Measurements from ENCODE around the gene CHST11.

Gene CHST11

DNA sequence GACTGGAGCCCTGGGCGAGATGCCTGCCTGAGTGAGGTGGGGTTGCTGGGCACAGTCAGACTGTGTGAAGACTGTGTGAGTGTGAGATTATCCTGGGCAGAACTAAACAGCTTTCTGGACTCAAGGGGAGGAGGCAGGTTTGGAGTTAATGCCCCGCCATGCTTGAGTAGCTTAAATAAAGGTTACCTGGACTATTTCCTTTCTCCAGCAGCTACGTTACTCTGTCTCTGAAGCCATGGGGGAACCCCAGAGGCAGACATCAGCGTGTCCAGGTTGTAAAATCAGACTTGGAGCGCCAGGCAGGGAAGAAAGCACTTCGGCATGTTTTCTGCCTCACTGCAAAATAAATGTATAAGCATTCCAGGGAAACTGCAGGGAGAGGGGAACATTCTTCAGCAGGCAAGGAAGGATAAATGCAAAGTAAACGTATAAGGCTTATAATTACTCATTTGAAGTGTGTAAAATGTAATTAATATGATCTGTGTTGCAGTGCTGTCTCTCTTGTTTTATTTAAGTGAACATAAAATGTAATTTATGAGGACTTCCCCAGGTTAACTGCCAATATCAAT, 129.7 kb downstream of the CHST11 start:
- H4K20me1 ChIP-seq: peaks cover 47 to 93% (median 80%) of the 10 kb centered on the region in 11 experiments; a peak in 20 of 22 replicates
- H3K36me3 ChIP-seq: peaks cover 0 to 66% (median 27%) of the 10 kb centered on the region in 11 experiments; a peak in 19 of 22 replicates
- no peaks in the 10 kb centered on the region for H3K27me3 ChIP-seq
- peak overlapping the region in 1 of 11 experiments; percentile 26; a peak in 2 of 22 replicates for H3K9ac ChIP-seq
- H3K4me2 ChIP-seq: peak overlapping the region in 3 of 11 experiments; percentile 11 to 28 (median 18); a peak in 2 of 22 replicates
- peak overlapping the region in 1 of 11 experiments; percentile 9; a peak in 1 of 22 replicates for H3K27ac ChIP-seq
- no peak overlapping the region for H3K4me3 ChIP-seq
- no peak for TF ChIP-seq Cebpa-rat (IDR thresholded peaks at IDR 0.05)
- H3K4me1 ChIP-seq: peaks cover 22 to 66% (median 51%) of the 10 kb centered on the region in 10 experiments
- peaks cover 0 to 7% (median 0%) of the 10 kb centered on the region in 11 experiments; a peak in 1 of 22 replicates for H3K9me3 ChIP-seq (replicated peaks in 1 of 11)

DNA sequence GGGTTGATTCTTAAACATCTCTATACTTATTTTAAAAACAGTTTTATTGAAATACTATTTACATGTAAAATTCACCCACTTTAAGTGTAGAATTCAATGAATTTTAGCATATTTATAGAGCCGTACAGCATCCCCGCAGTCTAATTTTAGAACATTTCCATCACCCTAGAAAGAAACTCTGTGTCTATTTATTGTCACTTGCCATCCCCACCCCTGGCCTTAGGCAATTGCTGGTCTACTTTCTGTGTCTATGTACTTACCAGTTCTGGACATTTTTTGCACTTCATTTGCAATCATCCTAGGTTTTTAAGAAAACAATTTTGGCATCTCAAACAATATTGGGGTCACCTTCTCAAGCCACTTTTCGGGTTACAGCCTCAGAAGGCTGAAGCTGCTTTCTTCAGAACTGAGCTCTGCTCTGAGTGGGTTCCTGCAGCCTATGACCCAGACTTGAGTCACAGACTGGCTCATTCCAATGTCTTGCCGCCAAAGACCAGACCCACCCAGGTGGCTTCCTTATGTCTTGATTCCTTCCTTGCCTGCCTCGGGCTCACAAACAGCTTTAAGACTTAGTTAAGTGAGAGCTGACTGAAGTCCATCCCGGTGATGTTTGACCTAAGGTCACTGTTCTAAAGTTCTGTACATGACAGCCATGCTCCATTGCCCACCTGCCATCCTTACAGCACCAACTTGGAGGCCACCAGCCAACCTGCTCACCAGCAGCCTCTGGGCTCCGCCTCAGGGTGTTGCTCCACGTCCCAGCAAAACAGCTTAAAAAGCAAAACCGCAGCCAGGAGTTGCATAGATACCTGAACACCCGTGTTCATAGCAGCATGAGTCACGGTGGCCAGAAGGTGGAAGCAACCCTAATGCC, 131.5 kb downstream of the CHST11 start:
- peak overlapping the region in 2 of 11 experiments; percentile 5 to 6; a peak in 1 of 22 replicates for H3K4me2 ChIP-seq
- H3K9ac ChIP-seq: no peak overlapping the region
- peaks cover 0 to 75% (median 30%) of the 10 kb centered on the region in 11 experiments; a peak in 19 of 22 replicates for H3K36me3 ChIP-seq
- no peaks in the 10 kb centered on the region for H3K27me3 ChIP-seq
- no peak for TF ChIP-seq Cebpa-rat (IDR thresholded peaks at IDR 0.05)
- peaks cover 44 to 93% (median 75%) of the 10 kb centered on the region in 11 experiments; a peak in 21 of 22 replicates for H4K20me1 ChIP-seq
- H3K27ac ChIP-seq: no peak overlapping the region; a peak in 1 of 22 replicates
- peaks cover 4 to 48% (median 34%) of the 10 kb centered on the region in 10 experiments for H3K4me1 ChIP-seq
- H3K4me3 ChIP-seq: no peak overlapping the region
- peaks cover 0 to 7% (median 0%) of the 10 kb centered on the region in 11 experiments; a peak in 1 of 22 replicates for H3K9me3 ChIP-seq (replicated peaks in 1 of 11)

DNA sequence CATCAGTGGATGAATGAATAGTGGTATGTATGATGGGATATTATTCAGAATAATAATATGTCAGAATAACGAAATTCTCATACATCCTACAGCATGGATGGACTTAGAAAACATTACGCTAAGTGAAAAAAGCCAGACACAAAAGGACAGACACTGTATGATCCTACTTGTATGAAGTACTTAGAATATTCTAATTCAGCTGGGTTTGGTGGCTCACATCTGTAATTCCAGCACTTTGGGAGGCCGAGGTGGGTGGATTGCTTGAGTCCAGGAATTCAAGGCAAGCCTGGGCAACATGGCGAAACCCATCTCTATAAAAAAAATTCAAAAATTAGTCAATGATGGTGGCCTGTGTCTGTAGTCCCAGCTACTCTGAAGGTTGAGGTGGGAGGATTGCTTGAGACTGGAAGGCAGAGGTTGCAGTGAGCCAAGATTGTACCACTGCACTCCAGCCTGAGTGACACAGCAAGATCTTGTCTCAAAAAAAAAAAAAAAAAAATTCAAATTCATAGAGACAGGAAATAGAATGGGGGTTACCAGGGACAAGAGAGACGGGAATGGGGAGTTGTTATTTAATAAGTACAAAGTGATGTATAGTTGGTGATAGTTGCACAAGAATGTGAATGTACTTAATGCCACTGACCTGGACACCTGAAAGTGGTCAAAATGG, 132.3 kb downstream of the CHST11 start:
- TF ChIP-seq Cebpa-rat (IDR thresholded peaks at IDR 0.05): no peak
- Histone ChIP-seq H3K27me3 (no peaks in the 10 kb centered on the region), H3K4me1 (peaks cover 0 to 47% (median 32%) of the 10 kb centered on the region in 10 experiments; a peak in 17 of 20 replicates), H3K36me3 (peaks cover 0 to 73% (median 30%) of the 10 kb centered on the region in 11 experiments; a peak in 19 of 22 replicates), H3K27ac (no peak overlapping the region), H3K4me3 (no peak overlapping the region), H4K20me1 (peaks cover 52 to 93% (median 75%) of the 10 kb centered on the region in 11 experiments; a peak in 21 of 22 replicates), H3K9me3 (replicated peaks in 1 of 11) (peaks cover 0 to 7% (median 0%) of the 10 kb centered on the region in 11 experiments; a peak in 1 of 22 replicates), H3K4me2 (no peak overlapping the region), H3K9ac (no peak overlapping the region)

DNA sequence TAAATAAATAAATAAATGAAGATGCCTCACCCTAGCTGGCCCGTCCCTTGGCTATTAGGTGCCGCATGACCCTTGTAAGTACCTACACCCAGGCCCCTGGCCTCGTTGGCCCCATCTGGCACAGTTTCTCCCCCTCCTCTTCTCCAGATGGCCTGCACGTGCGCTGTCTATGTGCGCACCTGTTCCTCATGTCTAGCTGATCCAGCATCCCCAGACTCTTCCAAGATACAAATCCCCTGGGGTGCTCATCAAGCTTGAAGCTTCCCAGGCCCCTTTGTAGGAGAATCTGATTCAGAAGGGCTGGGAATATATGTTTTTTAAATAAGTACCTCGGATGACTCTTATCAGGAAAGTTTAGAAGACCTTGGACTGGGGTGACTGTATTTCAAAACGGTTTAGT, 133.3 kb downstream of the CHST11 start:
- no peaks in the 10 kb centered on the region for H3K27me3 ChIP-seq
- peaks cover 56 to 95% (median 78%) of the 10 kb centered on the region in 11 experiments; a peak in 21 of 22 replicates for H4K20me1 ChIP-seq
- H3K27ac ChIP-seq: no peak overlapping the region
- TF ChIP-seq Cebpa-rat (IDR thresholded peaks at IDR 0.05): no peak
- H3K9me3 ChIP-seq (replicated peaks in 1 of 11): peaks cover 0 to 7% (median 0%) of the 10 kb centered on the region in 11 experiments; a peak in 1 of 22 replicates
- H3K4me3 ChIP-seq: no peak overlapping the region
- H3K36me3 ChIP-seq: peaks cover 0 to 71% (median 26%) of the 10 kb centered on the region in 11 experiments; a peak in 19 of 22 replicates
- H3K4me1 ChIP-seq: peaks cover 3 to 57% (median 38%) of the 10 kb centered on the region in 10 experiments
- H3K4me2 ChIP-seq: no peak overlapping the region
- H3K9ac ChIP-seq: no peak overlapping the region

DNA sequence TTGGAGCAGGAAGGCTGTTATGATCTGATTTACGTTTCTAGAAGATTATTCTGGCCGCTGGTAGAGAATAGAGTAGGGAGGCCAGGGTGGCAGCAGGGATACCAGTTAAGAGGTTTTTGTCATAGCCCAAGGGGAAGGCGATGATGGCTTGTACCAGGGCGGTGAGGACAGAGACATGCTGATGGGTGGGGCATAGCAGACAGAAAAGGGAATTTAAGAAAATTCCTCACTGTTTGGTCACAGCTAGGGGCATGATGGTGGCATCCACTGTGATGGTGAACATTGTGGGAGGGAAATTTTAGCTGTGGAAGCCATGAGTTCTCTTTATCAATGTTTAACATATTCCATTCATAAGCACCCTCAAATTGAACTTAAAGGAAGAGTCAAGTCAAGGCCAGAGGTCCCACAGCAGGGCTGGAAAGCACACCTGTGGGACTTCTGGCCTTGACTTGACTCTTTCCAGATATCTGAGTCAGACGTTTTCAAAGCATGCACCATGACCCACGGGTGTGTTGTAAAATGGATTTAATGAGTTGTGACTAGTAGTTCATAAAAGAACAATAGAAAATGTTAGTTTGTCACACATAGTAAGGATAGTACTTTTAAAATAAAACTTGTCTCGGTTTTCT, 134.6 kb downstream of the CHST11 start:
- Histone ChIP-seq H3K4me1 (peaks cover 17 to 62% (median 43%) of the 10 kb centered on the region in 10 experiments), H3K27ac (no peak overlapping the region), H3K4me3 (no peak overlapping the region), H3K27me3 (no peaks in the 10 kb centered on the region), H4K20me1 (peaks cover 51 to 95% (median 78%) of the 10 kb centered on the region in 11 experiments; a peak in 21 of 22 replicates), H3K9ac (no peak overlapping the region), H3K9me3 (replicated peaks in 1 of 11) (peaks cover 0 to 7% (median 0%) of the 10 kb centered on the region in 11 experiments; a peak in 1 of 22 replicates), H3K4me2 (peak overlapping the region in 1 of 11 experiments; percentile 44; a peak in 2 of 22 replicates), H3K36me3 (peaks cover 0 to 58% (median 21%) of the 10 kb centered on the region in 11 experiments; a peak in 19 of 22 replicates)
- no peak for TF ChIP-seq Cebpa-rat (IDR thresholded peaks at IDR 0.05)

DNA sequence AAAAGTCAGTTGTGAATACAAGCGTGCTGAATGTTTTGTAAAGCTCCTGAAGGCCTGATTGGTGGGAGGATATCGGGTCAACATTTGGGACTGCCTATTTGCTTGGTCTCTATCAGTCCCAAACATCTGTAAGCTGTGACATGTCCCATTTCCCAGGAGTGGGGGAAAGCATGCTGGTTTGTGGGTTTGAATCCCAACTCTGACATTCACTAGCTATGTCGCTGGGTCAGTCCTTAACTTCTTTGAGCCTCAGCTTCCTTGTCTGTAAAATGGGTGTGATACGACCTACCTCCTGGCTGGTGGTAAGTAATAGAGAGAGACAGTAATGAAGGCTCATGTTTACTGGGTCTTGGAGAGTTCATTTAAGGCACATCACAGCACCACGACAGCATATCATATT, 136.7 kb downstream of the CHST11 start:
- Histone ChIP-seq H3K4me1 (peaks cover 38 to 72% (median 58%) of the 10 kb centered on the region in 10 experiments), H3K36me3 (peaks cover 0 to 44% (median 16%) of the 10 kb centered on the region in 11 experiments; a peak in 19 of 22 replicates)

DNA sequence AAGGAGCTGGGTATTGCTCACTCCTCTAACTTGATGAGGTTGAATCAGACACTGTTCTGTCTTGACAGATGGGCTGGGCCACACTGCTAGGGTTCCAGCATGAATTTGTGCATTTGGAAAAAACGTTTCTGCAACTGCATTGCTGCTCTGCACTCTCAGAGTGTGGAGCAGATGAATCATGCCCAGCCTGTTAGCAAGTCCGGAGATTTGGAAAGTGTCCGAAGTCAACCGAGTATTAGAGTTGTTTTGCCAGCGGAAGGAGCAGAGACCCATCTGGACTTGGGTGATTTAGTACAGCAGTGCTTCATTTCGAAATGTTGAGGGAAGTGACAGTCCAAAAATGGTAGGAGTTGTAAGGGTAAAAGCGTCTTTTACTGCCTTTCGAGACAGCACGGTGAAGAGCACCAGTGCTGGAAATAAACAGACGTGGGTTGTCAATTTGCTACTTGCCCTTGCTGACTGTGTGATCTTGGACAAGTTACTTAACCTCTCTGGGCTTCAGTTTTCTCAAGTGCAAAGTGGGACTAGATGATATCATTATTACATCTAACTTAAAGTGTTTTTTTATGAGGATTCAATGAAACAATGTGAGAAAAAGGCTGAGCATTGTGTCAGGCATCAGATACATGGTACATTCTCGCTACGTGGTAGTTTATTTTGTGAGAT, 139.5 kb downstream of the CHST11 start:
- H3K4me2 ChIP-seq: peak overlapping the region; percentile 83 to 92 (median 86)
- peaks cover 37 to 95% (median 90%) of the 10 kb centered on the region in 11 experiments; a peak in 21 of 22 replicates for H4K20me1 ChIP-seq
- H3K4me3 ChIP-seq: no peak overlapping the region; a peak in 2 of 20 replicates
- H3K4me1 ChIP-seq: peaks cover 66 to 84% (median 78%) of the 10 kb centered on the region in 10 experiments
- TF ChIP-seq Cebpa-rat (IDR thresholded peaks at IDR 0.05): no peak
- H3K9ac ChIP-seq: peak overlapping the region in 9 of 11 experiments; percentile 22 to 65 (median 56); a peak in 14 of 22 replicates
- 0 out of 22 replicates have a peak, but pooled peaks cover 0 to 1% (median 0%) of the 10 kb centered on the region in 11 experiments for H3K9me3 ChIP-seq (replicated peaks in 1 of 11)
- peaks cover 0 to 19% (median under 1%) of the 10 kb centered on the region in 11 experiments; a peak in 8 of 22 replicates for H3K36me3 ChIP-seq
- H3K27ac ChIP-seq: peak overlapping the region in 9 of 11 experiments; percentile 18 to 63 (median 54); a peak in 14 of 22 replicates
- H3K27me3 ChIP-seq: no peaks in the 10 kb centered on the region

More for the DNA sequence above, 136.7 kb downstream of the CHST11 start:
- peaks cover 0 to 7% (median 0%) of the 10 kb centered on the region in 11 experiments; a peak in 1 of 22 replicates for H3K9me3 ChIP-seq (replicated peaks in 1 of 11)
- TF ChIP-seq Cebpa-rat (IDR thresholded peaks at IDR 0.05): no peak
- no peak overlapping the region for H3K9ac ChIP-seq
- no peaks in the 10 kb centered on the region for H3K27me3 ChIP-seq
- no peak overlapping the region for H3K27ac ChIP-seq
- no peak overlapping the region for H3K4me3 ChIP-seq
- peaks cover 47 to 98% (median 84%) of the 10 kb centered on the region in 11 experiments; a peak in 21 of 22 replicates for H4K20me1 ChIP-seq
- peak overlapping the region in 2 of 11 experiments; percentile 26 to 83; a peak in 5 of 22 replicates for H3K4me2 ChIP-seq
